ENCODE data around the gene EIF3A.
"Not testable (repeated sequence)": the region's sequence is repeated elsewhere in the genome, so short reads cannot be mapped to it uniquely, and the experiment has no call there.

Gene EIF3A

GRCh38 chr10:119113751-119114732 is 33.4 kb upstream of the EIF3A start:
- peak overlapping the region; percentile 29 for H3K9ac ChIP-seq (ENCODE audit: low read depth, low read length)
- H3K9me3 ChIP-seq (replicated peaks; ENCODE audit: low read length) = no peaks in the 10 kb centered on the region
- H3K4me1 ChIP-seq (ENCODE audit: control insufficient read depth, insufficient read depth, low read length) = peaks cover 15% of the 10 kb centered on the region
- no peak overlapping the region for H3K4me3 ChIP-seq (ENCODE audit: low read length)
- peaks cover 39% of the 10 kb centered on the region for H3K36me3 ChIP-seq (ENCODE audit: insufficient read depth, low read length)
- H3K4me2 ChIP-seq (ENCODE audit: low read length) = peak overlapping the region; percentile 60
- no peaks in the 10 kb centered on the region for H3K27me3 ChIP-seq (ENCODE audit: control insufficient read depth, insufficient read depth, low read length)

DNA sequence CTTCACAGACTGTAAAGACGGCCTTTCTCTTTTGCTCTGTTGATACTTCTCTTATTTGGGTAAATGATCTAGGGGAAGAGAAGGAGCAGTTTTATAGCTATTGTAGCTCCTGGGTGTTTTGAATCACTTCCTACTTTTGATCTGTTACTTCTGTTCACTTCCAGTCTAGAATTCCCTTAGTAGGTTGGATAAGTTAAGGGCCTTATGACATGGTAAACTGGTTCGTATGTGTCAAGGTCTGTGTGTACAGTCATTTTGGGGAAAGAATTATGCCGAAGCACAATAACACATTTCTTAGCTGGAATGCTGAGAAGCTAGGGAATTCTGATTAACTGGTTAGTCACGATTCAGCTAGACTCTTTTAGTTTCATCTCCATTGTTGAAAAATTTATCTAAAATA is 31.4 kb upstream of the EIF3A start:
- Histone ChIP-seq H3K4me2 (ENCODE audit: low read length) (no peak overlapping the region), H3K27me3 (ENCODE audit: control insufficient read depth, insufficient read depth, low read length) (no peaks in the 10 kb centered on the region), H3K4me3 (ENCODE audit: low read length) (no peak overlapping the region), H3K9me3 (replicated peaks; ENCODE audit: low read length) (no peaks in the 10 kb centered on the region), H3K36me3 (ENCODE audit: insufficient read depth, low read length) (peaks cover 32% of the 10 kb centered on the region), H3K9ac (ENCODE audit: low read depth, low read length) (no peak overlapping the region), H3K4me1 (ENCODE audit: control insufficient read depth, insufficient read depth, low read length) (peaks cover 15% of the 10 kb centered on the region)

- not testable (repeated sequence) for H3K4me2 ChIP-seq (ENCODE audit: low read length); H3K9me3 ChIP-seq (replicated peaks; ENCODE audit: low read length); H3K27me3 ChIP-seq (ENCODE audit: control insufficient read depth, insufficient read depth, low read length); H3K4me1 ChIP-seq (ENCODE audit: control insufficient read depth, insufficient read depth, low read length); H3K4me3 ChIP-seq (ENCODE audit: low read length); H3K9ac ChIP-seq (ENCODE audit: low read depth, low read length)
- H3K36me3 ChIP-seq (ENCODE audit: insufficient read depth, low read length) = peaks cover 20% of the 10 kb centered on the region
Measured at GRCh38 chr10:119107771-119108170, 27.2 kb upstream of the EIF3A start.

- not testable (repeated sequence) for H3K4me2 ChIP-seq (ENCODE audit: low read length); H3K9me3 ChIP-seq (replicated peaks; ENCODE audit: low read length); H3K27me3 ChIP-seq (ENCODE audit: control insufficient read depth, insufficient read depth, low read length); H3K9ac ChIP-seq (ENCODE audit: low read depth, low read length); H3K4me1 ChIP-seq (ENCODE audit: control insufficient read depth, insufficient read depth, low read length); H3K4me3 ChIP-seq (ENCODE audit: low read length)
- H3K36me3 ChIP-seq (ENCODE audit: insufficient read depth, low read length) = peaks cover 16% of the 10 kb centered on the region
Measured at GRCh38 chr10:119107106-119107505, 26.5 kb upstream of the EIF3A start.

DNA sequence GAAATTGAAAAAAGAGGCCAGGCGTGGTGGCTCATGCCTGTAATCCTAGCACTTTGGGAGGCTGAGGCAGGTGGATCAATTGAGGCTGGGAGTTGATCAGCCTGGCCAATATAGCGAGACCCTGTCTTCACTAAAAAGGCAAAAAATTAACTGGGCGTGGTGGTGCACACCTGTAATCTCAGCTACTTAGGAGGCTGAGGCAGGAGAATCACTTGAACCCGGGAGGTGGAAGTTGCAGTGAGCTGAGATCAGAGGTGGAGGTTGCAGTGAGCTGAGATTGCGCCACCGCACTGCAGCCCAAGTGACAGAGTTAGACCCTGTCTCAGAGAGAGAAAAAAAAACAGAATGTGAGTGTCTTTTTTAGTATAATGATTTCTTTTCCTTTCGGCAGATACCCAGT is 25.3 kb upstream of the EIF3A start:
- peaks cover 11% of the 10 kb centered on the region for H3K36me3 ChIP-seq (ENCODE audit: insufficient read depth, low read length)
- H3K4me2 ChIP-seq (ENCODE audit: low read length); H3K4me1 ChIP-seq (ENCODE audit: control insufficient read depth, insufficient read depth, low read length); H3K4me3 ChIP-seq (ENCODE audit: low read length); H3K27me3 ChIP-seq (ENCODE audit: control insufficient read depth, insufficient read depth, low read length); H3K9me3 ChIP-seq (replicated peaks; ENCODE audit: low read length); H3K9ac ChIP-seq (ENCODE audit: low read depth, low read length): not testable (repeated sequence)

DNA sequence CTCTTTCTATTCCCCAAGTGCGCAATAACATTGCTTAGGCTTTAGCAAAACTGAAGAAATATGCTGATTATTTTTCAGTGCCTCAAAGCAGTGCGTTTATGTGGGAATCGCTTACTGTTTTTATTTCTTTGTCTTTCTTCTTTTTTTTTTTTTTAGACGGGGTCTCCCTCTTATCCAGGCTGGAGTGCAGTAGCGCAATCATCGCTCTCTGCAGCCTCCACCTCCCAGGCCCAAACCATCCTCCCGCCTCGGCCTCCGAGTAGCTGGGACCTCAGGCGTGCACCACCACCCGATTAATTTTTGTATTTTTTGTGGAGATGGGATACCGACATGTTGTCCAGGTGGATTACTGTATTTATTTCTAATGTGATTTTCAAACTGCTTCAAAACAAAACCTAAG is 24.5 kb upstream of the EIF3A start:
- H3K27me3 ChIP-seq (ENCODE audit: control insufficient read depth, insufficient read depth, low read length) = no peaks in the 10 kb centered on the region
- peak overlapping the region; percentile 86 for H3K9ac ChIP-seq (ENCODE audit: low read depth, low read length)

GRCh38 chr10:119104654-119105015 is 24.0 kb upstream of the EIF3A start:
- H3K9me3 ChIP-seq (replicated peaks; ENCODE audit: low read length) = no peaks in the 10 kb centered on the region
- H3K9ac ChIP-seq (ENCODE audit: low read depth, low read length) = peak overlapping the region; percentile 86
- peaks cover 6% of the 10 kb centered on the region for H3K36me3 ChIP-seq (ENCODE audit: insufficient read depth, low read length)
- peak overlapping the region; percentile 100 for H3K4me2 ChIP-seq (ENCODE audit: low read length)
- peak overlapping the region; percentile 96 for H3K4me3 ChIP-seq (ENCODE audit: low read length)
- H3K4me1 ChIP-seq (ENCODE audit: control insufficient read depth, insufficient read depth, low read length) = peaks cover 7% of the 10 kb centered on the region
- no peaks in the 10 kb centered on the region for H3K27me3 ChIP-seq (ENCODE audit: control insufficient read depth, insufficient read depth, low read length)

More for the DNA sequence above, 24.5 kb upstream of the EIF3A start:
- Histone ChIP-seq H3K4me2 (ENCODE audit: low read length) (peak overlapping the region; percentile 100), H3K9me3 (replicated peaks; ENCODE audit: low read length) (no peaks in the 10 kb centered on the region), H3K36me3 (ENCODE audit: insufficient read depth, low read length) (peaks cover 6% of the 10 kb centered on the region), H3K4me3 (ENCODE audit: low read length) (peak overlapping the region; percentile 96), H3K4me1 (ENCODE audit: control insufficient read depth, insufficient read depth, low read length) (peaks cover 7% of the 10 kb centered on the region)

DNA sequence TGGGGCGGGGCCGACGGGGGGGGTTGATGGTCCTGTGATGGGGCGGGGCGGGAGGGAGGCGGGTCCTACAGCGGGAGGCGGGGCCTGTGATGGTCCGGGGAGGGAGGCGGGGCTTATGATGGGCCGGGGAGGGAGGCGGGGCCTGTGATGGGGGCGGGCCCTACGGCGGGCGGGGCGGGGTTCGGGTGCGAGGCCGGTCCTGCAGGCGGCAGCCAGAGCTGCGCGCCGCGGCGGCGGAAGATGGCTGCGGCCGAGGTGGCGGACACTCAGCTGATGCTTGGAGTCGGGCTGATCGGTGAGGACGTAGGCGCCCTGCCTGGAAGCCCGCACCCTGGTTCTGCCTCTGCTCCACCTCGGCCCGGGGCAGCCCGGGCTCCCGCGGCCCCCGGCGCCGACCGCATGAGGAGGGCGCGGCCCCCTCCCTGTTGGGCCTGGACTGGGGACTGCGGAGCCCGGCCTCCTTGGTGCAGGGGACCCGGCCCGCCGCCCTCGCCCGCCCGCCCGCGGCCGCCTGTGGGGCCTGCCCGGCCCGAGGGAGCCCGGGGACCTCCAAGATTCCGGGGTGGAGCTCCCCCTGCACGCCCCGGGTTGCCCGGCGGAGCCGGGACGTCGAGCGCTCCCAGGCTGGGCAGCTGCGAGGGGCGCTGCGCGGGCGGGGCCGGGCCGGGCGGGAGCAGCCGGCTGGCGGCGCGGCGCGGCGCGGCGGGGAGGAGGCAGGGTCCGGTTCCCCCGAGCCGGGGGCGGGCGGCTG is 23.5 kb upstream of the EIF3A start, which contains the start of gene DENND10:
DENND10 (plus strand) TSS at position 211 of the 751 bp plus-strand sequence; CDS start at position 241, 30 bp downstream.
- Histone ChIP-seq H3K27me3 (ENCODE audit: control insufficient read depth, insufficient read depth, low read length) (no peaks in the 10 kb centered on the region), H3K9ac (ENCODE audit: low read depth, low read length) (peak within 1 kb of the TSS; percentile 86), H3K4me2 (ENCODE audit: low read length) (peak within 1 kb of the TSS; percentile 100), H3K36me3 (ENCODE audit: insufficient read depth, low read length) (peaks cover 2% of the 10 kb centered on the region), H3K4me3 (ENCODE audit: low read length) (peak within 1 kb of the TSS; percentile 96), H3K4me1 (ENCODE audit: control insufficient read depth, insufficient read depth, low read length) (peaks cover 7% of the 10 kb centered on the region), H3K9me3 (replicated peaks; ENCODE audit: low read length) (no peaks in the 10 kb centered on the region)

DNA sequence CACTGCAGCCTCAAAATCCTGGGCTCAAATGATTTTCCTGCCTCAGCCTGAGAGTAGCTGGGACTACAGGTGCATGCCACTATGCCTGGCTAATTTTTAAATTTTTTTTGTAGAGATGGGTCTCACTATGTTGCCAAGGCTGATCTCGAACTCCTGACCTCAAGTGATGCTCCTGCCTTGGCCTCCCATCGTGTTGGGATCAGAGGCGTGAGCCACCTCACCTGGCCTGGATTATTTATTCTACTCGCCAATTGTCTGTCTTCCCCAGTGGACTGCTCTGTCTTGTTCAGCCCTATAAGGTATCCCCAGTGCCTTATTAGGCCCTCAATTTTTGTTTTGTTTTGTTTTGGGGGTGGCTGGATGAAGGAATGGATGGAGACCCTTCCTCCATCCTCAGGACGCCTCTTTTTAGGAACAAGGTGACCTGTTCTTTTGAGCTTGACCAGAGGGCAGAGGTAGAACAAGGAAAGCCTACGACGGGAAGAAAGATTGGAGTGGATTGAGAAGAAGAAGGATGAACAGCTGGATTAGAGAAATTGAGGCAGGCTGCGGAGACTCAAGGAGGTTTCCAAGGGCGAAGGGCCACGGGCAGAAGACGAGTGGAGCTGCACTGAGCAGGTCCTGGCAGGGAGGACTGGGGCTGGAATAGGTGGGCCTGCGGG is 22.8 kb upstream of the EIF3A start:
- no peaks in the 10 kb centered on the region for H3K27me3 ChIP-seq (ENCODE audit: control insufficient read depth, insufficient read depth, low read length)
- H3K9me3 ChIP-seq (replicated peaks; ENCODE audit: low read length) = no peaks in the 10 kb centered on the region
- peak overlapping the region; percentile 36 for H3K4me2 ChIP-seq (ENCODE audit: low read length)
- H3K9ac ChIP-seq (ENCODE audit: low read depth, low read length) = no peak overlapping the region
- H3K4me3 ChIP-seq (ENCODE audit: low read length) = no peak overlapping the region
- peaks cover 7% of the 10 kb centered on the region for H3K4me1 ChIP-seq (ENCODE audit: control insufficient read depth, insufficient read depth, low read length)
- no peaks in the 10 kb centered on the region for H3K36me3 ChIP-seq (ENCODE audit: insufficient read depth, low read length)

DNA sequence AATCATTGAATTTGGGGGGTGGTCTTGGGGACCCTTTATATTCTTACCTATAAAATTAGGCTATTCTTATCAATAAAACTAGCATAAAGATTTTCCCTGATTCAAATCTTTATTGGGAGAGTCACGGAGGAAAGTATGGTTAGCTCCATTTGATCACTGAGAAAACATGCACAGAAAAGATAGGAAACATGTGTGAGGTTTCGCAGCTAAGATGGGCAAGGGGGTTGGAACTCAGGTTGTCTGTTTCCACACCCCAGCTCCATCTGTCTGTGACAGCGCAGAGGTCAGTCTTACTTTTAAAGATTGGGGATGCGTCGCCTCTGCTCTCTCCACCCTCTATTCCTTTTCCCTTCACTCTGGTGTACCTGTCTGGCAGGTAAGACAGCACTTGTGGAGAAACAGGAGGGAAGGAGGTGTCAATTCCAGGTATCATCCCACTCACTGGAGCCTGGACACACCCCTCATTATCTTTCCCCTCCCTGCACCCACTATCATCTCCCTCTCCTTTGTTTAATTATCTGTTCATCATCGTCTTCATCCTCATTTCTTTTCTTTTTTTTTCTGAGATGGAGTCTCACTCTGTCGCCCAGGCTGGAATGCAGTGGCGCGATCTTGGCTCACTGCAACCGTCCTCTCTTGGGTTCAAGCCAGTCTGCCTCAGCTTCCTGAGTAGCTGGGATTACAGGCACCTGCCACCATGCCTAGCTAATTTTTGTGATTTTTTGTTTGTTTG is 20.9 kb upstream of the EIF3A start:
- H3K4me3 ChIP-seq (ENCODE audit: low read length) = peak overlapping the region; percentile 24
- H3K4me1 ChIP-seq (ENCODE audit: control insufficient read depth, insufficient read depth, low read length) = peaks cover 7% of the 10 kb centered on the region
- no peaks in the 10 kb centered on the region for H3K9me3 ChIP-seq (replicated peaks; ENCODE audit: low read length)
- no peaks in the 10 kb centered on the region for H3K36me3 ChIP-seq (ENCODE audit: insufficient read depth, low read length)
- H3K4me2 ChIP-seq (ENCODE audit: low read length) = peak overlapping the region; percentile 35
- H3K9ac ChIP-seq (ENCODE audit: low read depth, low read length) = no peak overlapping the region
- no peaks in the 10 kb centered on the region for H3K27me3 ChIP-seq (ENCODE audit: control insufficient read depth, insufficient read depth, low read length)
